Epithelial cell of prostate (primary cell): Measurements from ENCODE around the gene FGFR4.
"Not testable (repeated sequence)": the region's sequence is repeated elsewhere in the genome, so short reads cannot be mapped to it uniquely, and the experiment has no call there.

Experiments
- DNase-seq: peaks from one replicate; pipeline ENCODE4 v3.0.0-alpha.2; 2011; ENCODE audit warnings: low read depth, low spot score
- H3K27ac ChIP-seq: fragments of 450-650 bp; 2 replicates; pipeline ENCODE4 v1.5.1; 2017; ENCODE audit warnings: mild to moderate bottlenecking

FGFR4 gene

GRCh38 chr5:177086654-177087397 lies at the start of gene FGFR4:
Gene FGFR4, plus strand, starts transcription at chr5:177086915. Its CDS starts 2,688 bp downstream, at chr5:177089603.
- no peak within 1 kb of the TSS for H3K27ac ChIP-seq
- DNase-seq, result no peak

GRCh38 chr5:177036921-177037320 lies 49.8 kb upstream of the FGFR4 start:
- no peak overlapping the region for H3K27ac ChIP-seq
- DNase-seq, result no peak

- no peak overlapping the region for H3K27ac ChIP-seq
- peak; percentile 14 for DNase-seq
Observed at GRCh38 chr5:177040814-177041420, 45.8 kb upstream of the FGFR4 start.

- DNase-seq, result no peak
Observed at GRCh38 chr5:177041936-177042335, 44.8 kb upstream of the FGFR4 start.

GRCh38 chr5:177043114-177043513 lies 43.6 kb upstream of the FGFR4 start:
- no peak overlapping the region for H3K27ac ChIP-seq
- no peak for DNase-seq

More at GRCh38 chr5:177041936-177042335, 44.8 kb upstream of the FGFR4 start:
- no peak overlapping the region for H3K27ac ChIP-seq

- DNase-seq, result no peak
- no peak overlapping the region for H3K27ac ChIP-seq
Observed at GRCh38 chr5:177043958-177044357, 42.8 kb upstream of the FGFR4 start.

GRCh38 chr5:177044641-177045040 lies 42.1 kb upstream of the FGFR4 start:
- no peak overlapping the region for H3K27ac ChIP-seq
- no peak for DNase-seq

GRCh38 chr5:177045631-177046030 lies 41.1 kb upstream of the FGFR4 start:
- H3K27ac ChIP-seq, result no peak overlapping the region
- no peak for DNase-seq

DNA sequence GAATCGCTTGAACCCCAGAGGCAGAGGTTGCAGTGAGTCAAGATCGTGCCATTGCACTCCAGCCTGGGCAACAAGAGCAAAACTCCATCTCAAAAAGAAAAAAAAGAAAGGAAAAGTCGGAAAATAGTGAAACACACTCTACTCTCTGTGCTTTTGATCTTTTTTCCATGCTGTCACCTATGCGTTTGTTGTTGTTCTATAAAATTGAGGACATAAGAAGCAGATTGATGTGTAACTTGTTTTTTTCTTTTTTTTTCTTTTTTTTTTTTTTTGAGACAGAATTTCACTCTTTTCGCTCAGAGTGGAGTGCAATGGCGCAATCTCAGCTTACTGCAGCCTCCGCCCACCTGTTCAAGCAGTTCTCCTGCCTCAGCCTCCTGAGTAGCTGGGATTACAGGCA lies 38.2 kb upstream of the FGFR4 start:
- H3K27ac ChIP-seq, result peak overlapping the region; percentile 54
- DNase-seq, result not testable (repeated sequence)

DNA sequence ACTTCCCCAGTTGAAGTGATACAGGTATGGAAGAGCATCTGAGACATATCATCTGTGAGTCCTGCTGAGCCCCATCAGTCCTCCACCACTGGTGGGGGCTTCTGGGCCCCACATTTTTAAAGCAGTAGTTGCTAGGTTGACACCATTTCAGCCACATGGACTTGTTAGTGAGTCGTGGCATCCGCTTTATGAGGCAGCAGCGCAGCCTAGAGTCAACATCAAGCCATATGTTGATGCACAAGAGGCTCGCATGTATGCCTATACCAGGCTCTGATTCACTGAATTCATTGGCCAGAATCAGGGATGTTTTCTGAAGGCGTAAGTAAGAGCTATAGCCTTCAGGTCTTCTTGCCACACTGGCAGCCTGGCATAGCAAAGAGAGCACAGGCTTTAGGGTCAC lies 37.4 kb upstream of the FGFR4 start:
- H3K27ac ChIP-seq, result no peak overlapping the region
- DNase-seq, result no peak

DNA sequence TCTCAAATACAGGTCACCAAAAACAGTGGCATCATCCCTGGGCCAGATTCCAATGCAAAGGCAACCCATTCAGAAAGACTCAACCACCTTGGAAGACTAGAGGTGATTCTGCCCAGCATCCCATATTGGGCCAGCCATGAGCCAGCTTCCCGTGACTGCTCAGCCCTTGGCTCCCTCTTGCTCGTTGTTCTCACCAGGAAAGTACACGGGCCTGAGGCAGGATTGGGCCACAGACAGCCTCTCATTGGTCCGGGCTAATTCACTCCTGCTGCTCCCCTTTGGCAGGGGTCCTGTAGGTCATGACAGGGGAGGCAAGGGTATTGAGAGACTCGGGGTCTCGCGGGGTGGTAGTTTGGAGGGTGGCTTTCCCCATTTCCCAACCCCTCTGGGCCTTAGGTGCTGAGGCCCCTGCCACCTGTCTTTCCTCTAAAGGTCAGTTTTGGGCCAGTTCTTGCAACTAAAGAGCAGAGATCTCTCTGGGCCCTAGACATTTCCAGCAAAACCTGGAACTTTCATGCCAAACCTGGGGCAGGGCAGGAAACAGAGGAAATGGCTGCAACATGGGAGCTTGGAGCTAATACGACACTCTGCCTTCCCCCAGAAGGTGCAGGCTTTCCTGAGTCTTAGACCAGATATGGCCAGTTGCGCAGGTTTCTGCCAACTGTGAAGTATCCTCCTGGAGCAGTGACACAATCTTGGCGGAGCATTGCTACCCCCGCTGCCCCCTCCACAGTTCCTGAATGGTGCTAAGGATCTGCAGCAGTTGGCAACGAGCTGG lies 22.0 kb upstream of the FGFR4 start:
- DNase-seq, result no peak
- H3K27ac ChIP-seq, result no peak overlapping the region

GRCh38 chr5:177065491-177065890 lies 21.2 kb upstream of the FGFR4 start:
- peak overlapping the region; percentile 55 for H3K27ac ChIP-seq
- DNase-seq, result no peak

GRCh38 chr5:177066224-177066623 lies 20.5 kb upstream of the FGFR4 start:
- DNase-seq, result no peak
- peak overlapping the region; percentile 55 for H3K27ac ChIP-seq

DNA sequence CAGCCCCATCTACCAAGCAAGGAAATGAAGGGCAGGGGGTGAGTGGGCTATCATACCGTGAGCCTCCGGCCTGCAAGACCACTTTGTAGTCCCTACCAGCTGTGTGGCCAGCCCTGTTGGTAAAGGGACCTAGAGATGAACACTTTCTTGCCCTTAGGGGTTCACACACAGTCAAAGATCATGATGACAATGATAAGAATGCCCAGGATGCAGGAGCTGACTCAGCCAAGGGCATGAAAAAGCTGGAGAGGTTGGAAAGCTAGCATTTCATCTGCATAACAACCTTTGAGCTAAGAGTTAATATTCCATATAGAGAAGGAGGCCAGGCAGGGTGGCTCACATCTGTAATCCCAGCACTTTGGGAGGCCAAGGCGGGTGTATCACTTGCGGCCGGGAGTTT lies 19.2 kb upstream of the FGFR4 start:
- DNase-seq, result no peak
- peak overlapping the region; percentile 55 for H3K27ac ChIP-seq

DNA sequence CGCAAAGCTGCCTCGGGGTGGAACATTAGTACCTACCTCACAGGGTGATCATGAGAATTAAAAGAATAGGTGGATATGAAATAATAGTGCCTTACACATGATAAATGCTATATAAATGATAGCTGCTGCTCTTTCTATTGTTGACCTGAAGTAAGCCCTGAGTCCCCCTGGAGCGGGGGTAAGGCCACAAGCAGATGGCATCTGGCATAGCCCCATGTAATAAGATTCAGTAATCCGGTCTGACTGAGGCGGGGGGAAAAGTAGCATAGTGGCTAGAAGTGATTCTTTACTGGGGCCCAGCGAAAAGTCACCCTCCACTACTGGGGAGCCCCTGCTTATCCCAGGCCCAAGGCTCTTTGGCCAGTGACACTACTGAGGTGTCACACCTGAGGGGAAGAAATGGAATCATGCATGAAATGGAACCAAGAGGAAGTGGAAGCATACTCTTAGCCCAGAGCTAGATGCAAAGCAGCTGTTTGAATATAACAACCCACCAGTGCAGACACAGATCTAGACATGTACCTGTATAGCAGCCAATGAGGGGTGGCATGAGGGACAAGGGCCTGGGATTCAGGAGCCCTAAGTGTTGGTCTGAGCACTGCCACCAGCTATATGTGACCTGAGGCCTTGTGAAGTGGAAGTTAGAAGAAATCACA lies 16.1 kb upstream of the FGFR4 start:
- no peak overlapping the region for H3K27ac ChIP-seq
- no peak for DNase-seq

- no peak for DNase-seq
- H3K27ac ChIP-seq, result no peak overlapping the region
Observed at GRCh38 chr5:177071666-177072385, 14.9 kb upstream of the FGFR4 start.

- H3K27ac ChIP-seq, result no peak overlapping the region
- DNase-seq, result no peak
Observed at GRCh38 chr5:177077335-177077734, 9.4 kb upstream of the FGFR4 start.

DNA sequence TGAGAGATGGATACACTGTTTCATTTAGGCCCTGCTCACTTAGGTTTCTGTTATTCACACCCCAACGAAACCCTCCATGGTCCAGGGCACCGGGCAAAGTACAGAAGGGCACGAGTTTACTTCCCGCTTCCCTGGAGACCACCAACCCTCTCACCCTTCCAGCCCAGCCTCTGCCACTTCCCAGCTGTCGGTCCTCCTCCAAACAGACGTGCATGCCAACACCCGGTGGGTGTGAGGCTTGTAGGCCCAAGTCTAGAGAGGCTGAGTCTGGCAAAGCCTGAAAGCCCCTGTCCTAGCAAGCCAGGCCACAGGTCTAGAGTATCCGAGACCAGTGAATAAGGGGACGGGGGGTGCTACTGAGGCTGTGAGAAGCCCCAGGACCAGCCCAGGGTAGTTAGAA lies 7.1 kb upstream of the FGFR4 start:
- DNase-seq, result no peak
- H3K27ac ChIP-seq, result no peak overlapping the region

DNA sequence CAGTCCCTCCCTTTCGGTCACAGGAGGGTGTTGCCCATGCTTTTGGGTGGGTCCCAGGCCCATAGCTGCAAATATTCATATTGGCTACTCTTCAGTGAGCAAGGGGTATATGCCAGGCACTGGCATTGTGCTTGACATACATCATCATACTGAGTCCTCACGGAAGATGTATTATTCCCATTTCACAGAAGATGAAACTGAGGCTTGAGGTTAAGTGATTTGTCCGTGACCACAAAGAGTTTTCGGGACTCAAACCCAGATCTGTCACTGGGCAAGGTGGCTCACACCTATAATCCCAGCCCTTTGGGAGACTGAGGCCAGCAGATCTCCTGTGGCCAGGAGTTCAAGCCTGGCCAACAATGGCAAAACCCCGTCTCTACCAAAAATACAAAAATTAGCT lies 6.5 kb upstream of the FGFR4 start:
- no peak for DNase-seq
- H3K27ac ChIP-seq, result no peak overlapping the region

GRCh38 chr5:177081859-177082258 lies 4.9 kb upstream of the FGFR4 start:
- DNase-seq, result no peak

More at GRCh38 chr5:177081859-177082258, 4.9 kb upstream of the FGFR4 start:
- H3K27ac ChIP-seq, result no peak overlapping the region
